Stomach (tissue), 9 donors: ENCODE data around the gene COG3. TPM values are rescaled to one million over a fixed set of nuclear protein-coding genes. Genes with fewer than 3 reads are reported as not detected.
A peak's percentile ranks its signal among the peaks of the same experiment; 100 is the strongest.

Experiments used
- DNase-seq, 2 donors: peaks; one replicate each; pipeline versions ENCODE4 v3.0.0 to v3.0.0-alpha.2; 2013 to 2019
- H3K27ac ChIP-seq, 5 donors: fragments of 200-600 bp in 4 of 5; sonication (generic) in 4 of 5; one replicate each; pipeline ENCODE4 v1.5.1; 2013 to 2019; ENCODE audit warnings: mild to moderate bottlenecking in 1 of 5, moderate library complexity in 1 of 5
- H3K27me3 ChIP-seq, 3 donors: fragments of 200-600 bp; sonication (generic); one replicate each; pipeline ENCODE4 v1.5.1; 2017 to 2019; ENCODE audit warnings: mixed run types in 1 of 3
- H3K36me3 ChIP-seq, 4 donors: fragments of 200-600 bp; sonication (generic); 1 replicate in 3 of 4; 2 replicates in 1 of 4; pipeline ENCODE4 v1.5.1; 2016 to 2019
- H3K4me1 ChIP-seq, 4 donors: fragments of 200-600 bp; sonication (generic); one replicate each; pipeline ENCODE4 v1.5.1; 2016 to 2019
- H3K4me3 ChIP-seq, 4 donors: fragments of 200-600 bp; sonication (generic) in 3 of 4; one replicate each; pipeline ENCODE4 v1.5.1; 2016 to 2019; ENCODE audit warnings: mild to moderate bottlenecking in 1 of 4
- H3K9me3 ChIP-seq, 4 donors: fragments of 200-600 bp; sonication (generic); one replicate each; pipeline ENCODE4 v1.5.1; 2016 to 2019
- CTCF ChIP-seq, 7 experiments: fragments of 450-650 bp in 4 of 7; fragments of 200-600 bp in 3 of 7; sonication (generic) in 3 of 7; IDR thresholded peaks; one replicate each; pipeline ENCODE4 v1.5.1; 2016 to 2019; ENCODE audit warnings: antibody characterized with exemption in 7 of 7, control low read depth in 2 of 7, mild to moderate bottlenecking in 1 of 7
- EP300 ChIP-seq: sonication (generic); formaldehyde crosslinking; IDR thresholded peaks from one replicate; pipeline ENCODE4 v1.6.1; 2017; ENCODE audit warnings: antibody characterized with exemption
- POLR2A ChIP-seq, 4 donors: fragments of 450-650 bp; IDR thresholded peaks; one replicate each; pipeline ENCODE4 v1.6.1; 2016; ENCODE audit warnings: antibody characterized with exemption in 4 of 4, control low read depth in 2 of 4, mild to moderate bottlenecking in 1 of 4, moderate library complexity in 1 of 4
- POLR2AphosphoS5 ChIP-seq, 3 donors: sonication (generic); formaldehyde crosslinking; IDR thresholded peaks; one replicate each; pipeline ENCODE4 v1.6.1; 2016; ENCODE audit warnings: antibody characterized with exemption in 3 of 3
- WGBS, 5 donors: extraction: QIAGEN DNeasy Blood & Tissue Kit in 3 of 5; methylation state at CpG; one replicate each; pipeline versions ENCODE4 v1.1.5 to v1.1.7; 2013 to 2018; 5-methylcytosine and 5-hydroxymethylcytosine counted together
- intact Hi-C: fragments of 100-400 bp; cut with DNase I; formaldehyde crosslinking; loops from one replicate; pipeline ENCODE4 v1.15.1; 2023; ENCODE audit warnings: low total_unique reads
- polyA plus RNA-seq, 3 donors: library from polyadenylated mRNA; stranded (reverse); fragments of 200-250 nt; gene quantifications; one replicate each; pipeline ENCODE4 v1.2.3, GENCODE V29; 2013
- total RNA-seq, 5 donors: library from RNA; depleted of rRNA; stranded (reverse); fragments of >200 nt; gene quantifications; one replicate each; pipeline versions ENCODE4 v1.1.0 to v1.2.3, GENCODE V29; 2014 to 2016
- donor health status: healthy with polysubstance abuse.
- donor health status: Bipolar disorder and iron deficiency.
- donor health status: healthy.

Gene COG3
- total and polyA plus RNA-seq, 8 donors: 10.4 to 442 (median 39.7) TPM

- 87 to 93% (median 91%) methylated on average over 4 of the region's 4 CpGs for WGBS, 5 donors
- intact Hi-C loops: no loop called here
- Histone ChIP-seq H3K36me3 (no peaks in the 10 kb centered on the region), H3K4me3 (no peak overlapping the region), H3K27me3 (no peaks in the 10 kb centered on the region), H3K27ac (no peak overlapping the region), H3K4me1 (no peaks in the 10 kb centered on the region), H3K9me3 (no peaks in the 10 kb centered on the region)
- no peak for DNase-seq
- TF ChIP-seq CTCF (IDR thresholded peaks at IDR 0.05) (no peak), EP300 (no peak), POLR2AphosphoS5 (IDR thresholded peaks at IDR 0.05) (no peak)
Measured at GRCh38 chr13:45451282-45451681, 13.5 kb upstream of the COG3 start.

- Histone ChIP-seq H3K4me3 (no peak overlapping the region), H3K27me3 (no peaks in the 10 kb centered on the region), H3K27ac (no peak overlapping the region), H3K36me3 (no peaks in the 10 kb centered on the region), H3K4me1 (no peaks in the 10 kb centered on the region), H3K9me3 (peaks cover 0 to 9% (median 3%) of the 10 kb centered on the region in 4 donors)
- DNase-seq: no peak
- intact Hi-C loops: no loop called here
- WGBS, 5 donors: 64 to 82% (median 78%) methylated on average over 7 of the region's 7 CpGs
- TF ChIP-seq CTCF (IDR thresholded peaks at IDR 0.05): no peak
- TF ChIP-seq POLR2A (IDR thresholded peaks at IDR 0.05): no peak
- TF ChIP-seq EP300: no peak
- TF ChIP-seq POLR2AphosphoS5 (IDR thresholded peaks at IDR 0.05): no peak
Measured at GRCh38 chr13:45454204-45454603, 10.5 kb upstream of the COG3 start.

GRCh38 chr13:45456196-45456972 is 8.4 kb upstream of the COG3 start:
- Histone ChIP-seq H3K4me3 (no peak overlapping the region), H3K27ac (no peak overlapping the region), H3K9me3 (peaks cover 0 to 9% (median 3%) of the 10 kb centered on the region in 4 donors), H3K4me1 (no peaks in the 10 kb centered on the region), H3K27me3 (no peaks in the 10 kb centered on the region), H3K36me3 (no peaks in the 10 kb centered on the region)
- WGBS, 5 donors: 81 to 97% (median 87%) methylated on average over 2 of the region's 2 CpGs
- no peak for DNase-seq
- TF ChIP-seq POLR2AphosphoS5 (IDR thresholded peaks at IDR 0.05) (no peak), CTCF (IDR thresholded peaks at IDR 0.05) (no peak), EP300 (no peak), POLR2A (IDR thresholded peaks at IDR 0.05) (no peak)
- intact Hi-C loops: no loop called here

- peak overlapping the region; percentile 73 to 99 (median 88) for H3K4me3 ChIP-seq
- intact Hi-C loops: no loop called here
- peaks cover 31 to 46% (median 40%) of the 10 kb centered on the region in 4 donors for H3K4me1 ChIP-seq
- H3K27ac ChIP-seq: peak overlapping the region; percentile 59 to 98 (median 95)
- no peak for DNase-seq
- 78 to 84% (median 82%) methylated on average over 9 of the region's 9 CpGs for WGBS, 5 donors
- H3K27me3 ChIP-seq: no peaks in the 10 kb centered on the region
- peaks cover 0 to 6% (median 0%) of the 10 kb centered on the region in 4 donors for H3K36me3 ChIP-seq
- TF ChIP-seq POLR2AphosphoS5 (IDR thresholded peaks at IDR 0.05) (no peak), CTCF (IDR thresholded peaks at IDR 0.05) (peak in 1 of 7 experiments; percentile 33), POLR2A (IDR thresholded peaks at IDR 0.05) (no peak)
- H3K9me3 ChIP-seq: no peaks in the 10 kb centered on the region
Measured at GRCh38 chr13:45464141-45464686, 525 bp upstream of the COG3 start.
